HG03025 (cell line): Measurements from ENCODE around the gene DIDO1.

Experiments used
- ATAC-seq: cut with Tn5 transposase; IDR thresholded peaks from one replicate; pipeline ENCODE4 v1.9.1; 2021; ENCODE audit warnings: mild to moderate bottlenecking, moderate library complexity; ENCODE audit not compliant: unreplicated experiment, low FRiP score

Gene DIDO1

GRCh38 chr20:62898093-62898964 is 28.0 kb downstream of the DIDO1 start:
- no peak for ATAC-seq

DNA sequence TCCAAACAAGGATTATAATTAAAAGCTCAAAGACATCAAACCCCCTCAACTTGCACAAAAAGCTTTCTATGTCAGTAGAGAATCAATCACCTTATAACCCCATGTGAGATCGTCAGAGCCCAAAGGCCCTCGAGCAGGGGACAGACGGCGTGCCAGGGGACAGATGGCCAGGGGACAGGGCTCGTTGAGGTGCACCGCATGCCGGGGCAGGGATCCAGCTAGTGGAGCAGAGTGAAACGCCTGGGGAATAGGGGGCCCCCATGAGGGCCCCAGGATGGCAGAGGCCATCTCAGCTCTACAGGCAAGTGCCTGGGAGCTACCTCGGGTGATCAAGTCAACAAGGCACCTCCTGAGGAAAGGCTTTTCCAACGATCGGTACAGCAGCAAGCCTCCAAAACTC is 28.6 kb downstream of the DIDO1 start:
- no peak for ATAC-seq

DNA sequence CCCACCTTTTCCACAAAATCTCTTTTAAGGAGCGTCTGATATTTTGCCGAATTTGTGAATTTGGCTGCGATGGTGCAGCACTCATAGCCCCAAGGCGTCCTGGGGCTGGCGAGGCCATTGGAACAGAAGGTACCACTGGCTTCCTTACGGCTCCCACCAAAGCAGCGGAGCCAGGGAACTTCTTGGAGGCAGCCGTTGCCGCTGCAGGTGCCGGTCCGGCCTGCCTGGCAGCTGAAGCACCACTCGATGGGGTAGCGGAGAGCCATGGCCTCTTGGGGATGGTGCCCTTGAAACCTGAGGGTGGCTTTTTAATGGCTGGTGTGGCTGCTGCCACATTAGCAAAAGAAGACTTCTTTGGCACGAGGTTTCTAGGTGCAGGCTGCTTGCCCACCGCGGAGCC is 29.8 kb downstream of the DIDO1 start:
- no peak for ATAC-seq

GRCh38 chr20:62895539-62895938 is 30.8 kb downstream of the DIDO1 start:
- no peak for ATAC-seq

- ATAC-seq: no peak
Measured at GRCh38 chr20:62894261-62894660, 32.0 kb downstream of the DIDO1 start.

- no peak for ATAC-seq
Measured at GRCh38 chr20:62893700-62894099, 32.6 kb downstream of the DIDO1 start.

GRCh38 chr20:62892348-62893304 is 33.7 kb downstream of the DIDO1 start:
- ATAC-seq: no peak

GRCh38 chr20:62891111-62891510 is 35.2 kb downstream of the DIDO1 start:
- no peak for ATAC-seq

DNA sequence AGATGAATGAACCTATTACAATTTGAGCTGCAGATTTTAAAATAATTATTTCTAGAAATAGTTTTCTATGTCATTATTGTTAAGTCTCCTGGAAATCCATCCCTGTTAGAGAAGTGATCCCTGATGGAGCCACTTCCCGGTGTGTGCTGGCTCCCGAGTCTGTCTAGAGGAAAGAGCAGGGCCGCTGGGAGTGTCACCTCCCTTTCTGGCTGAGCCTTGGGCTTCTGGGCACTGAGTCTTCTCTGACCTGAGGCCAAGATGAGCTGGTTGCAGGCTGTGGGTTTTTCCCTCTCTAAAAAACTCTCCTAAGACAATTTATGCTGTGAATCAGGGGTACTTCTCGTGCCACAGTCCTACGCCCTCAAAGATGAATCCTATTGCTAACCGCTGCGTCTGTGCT is 35.9 kb downstream of the DIDO1 start:
- no peak for ATAC-seq

DNA sequence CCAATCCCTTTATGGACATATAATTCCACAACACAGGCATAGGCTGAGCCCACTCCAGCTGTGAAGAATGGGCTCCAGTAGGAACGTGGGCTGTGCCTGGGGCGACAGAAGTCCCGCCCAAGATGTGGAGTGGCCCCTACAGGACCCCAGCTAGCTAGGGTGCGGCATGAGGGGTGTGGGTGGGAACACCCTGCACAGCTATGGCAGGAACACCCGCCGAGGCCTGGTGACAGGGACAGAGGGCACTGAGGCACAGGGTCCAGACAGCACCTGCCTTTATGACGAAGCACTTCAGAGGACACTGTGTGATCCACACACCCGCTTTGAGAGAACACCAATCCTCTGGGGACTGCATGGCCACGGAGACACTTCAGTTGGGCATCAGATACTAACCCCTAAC is 36.4 kb downstream of the DIDO1 start:
- ATAC-seq: no peak

- no peak for ATAC-seq
Measured at GRCh38 chr20:62889411-62889810, 36.9 kb downstream of the DIDO1 start.

DNA sequence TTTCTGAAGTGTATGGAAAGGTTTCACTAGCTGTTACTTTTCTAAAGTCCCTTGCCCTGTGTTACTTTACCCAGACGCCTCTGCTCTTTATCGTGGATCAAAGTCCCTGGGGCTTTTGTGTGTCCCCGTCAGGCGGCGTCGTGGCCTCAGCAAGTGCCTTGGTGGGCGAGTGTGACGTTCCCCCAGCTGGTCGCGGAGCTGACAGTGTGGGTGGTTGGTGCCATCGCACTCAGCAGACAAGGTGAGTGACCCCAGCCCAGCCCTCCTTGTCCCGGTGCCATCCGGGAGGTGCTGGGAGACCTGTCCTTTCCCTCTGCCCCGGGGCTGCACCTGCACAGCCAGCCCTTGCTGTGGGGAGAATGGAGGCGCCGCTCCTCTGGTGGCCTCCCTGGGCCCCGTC is 37.4 kb downstream of the DIDO1 start:
- no peak for ATAC-seq

DNA sequence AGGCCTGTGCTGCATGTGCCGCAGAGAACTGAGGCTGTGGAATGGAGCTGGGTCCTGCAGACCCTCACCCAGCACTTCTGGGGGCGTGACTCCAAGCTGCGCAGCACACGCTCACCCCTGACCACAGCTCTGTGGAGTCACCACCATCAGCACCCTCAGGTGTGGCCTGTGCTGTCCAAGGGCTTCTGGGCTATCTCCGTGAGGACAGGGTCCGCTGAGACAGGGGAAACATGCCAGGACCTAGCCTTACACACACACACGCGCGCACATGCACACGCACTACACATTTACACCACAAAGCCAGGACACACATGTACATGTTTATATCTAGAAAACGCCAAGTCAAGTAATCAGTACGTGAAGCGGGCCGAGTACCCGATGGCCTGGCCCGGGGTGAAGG is 37.9 kb downstream of the DIDO1 start:
- ATAC-seq: no peak

- no peak for ATAC-seq
Measured at GRCh38 chr20:62887860-62888239, 38.5 kb downstream of the DIDO1 start.

GRCh38 chr20:62887152-62887859 is 39.0 kb downstream of the DIDO1 start:
- no peak for ATAC-seq

DNA sequence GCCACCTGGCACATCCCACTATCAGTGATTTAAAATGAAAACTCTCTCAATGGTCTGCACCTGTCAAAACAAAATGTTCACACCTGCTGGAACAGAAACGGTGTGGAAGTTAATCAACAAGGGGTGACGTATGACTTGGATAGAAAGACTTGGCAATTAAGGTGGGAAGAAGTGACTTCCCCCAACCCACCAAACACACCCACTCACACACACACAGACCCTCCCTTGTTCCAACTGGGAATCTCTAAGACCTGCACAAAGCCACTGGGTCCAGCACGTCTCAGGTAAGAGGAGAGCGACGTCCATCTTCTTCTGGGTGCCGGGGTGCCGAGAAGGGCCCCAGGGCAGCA is 39.6 kb downstream of the DIDO1 start:
- ATAC-seq: no peak

DNA sequence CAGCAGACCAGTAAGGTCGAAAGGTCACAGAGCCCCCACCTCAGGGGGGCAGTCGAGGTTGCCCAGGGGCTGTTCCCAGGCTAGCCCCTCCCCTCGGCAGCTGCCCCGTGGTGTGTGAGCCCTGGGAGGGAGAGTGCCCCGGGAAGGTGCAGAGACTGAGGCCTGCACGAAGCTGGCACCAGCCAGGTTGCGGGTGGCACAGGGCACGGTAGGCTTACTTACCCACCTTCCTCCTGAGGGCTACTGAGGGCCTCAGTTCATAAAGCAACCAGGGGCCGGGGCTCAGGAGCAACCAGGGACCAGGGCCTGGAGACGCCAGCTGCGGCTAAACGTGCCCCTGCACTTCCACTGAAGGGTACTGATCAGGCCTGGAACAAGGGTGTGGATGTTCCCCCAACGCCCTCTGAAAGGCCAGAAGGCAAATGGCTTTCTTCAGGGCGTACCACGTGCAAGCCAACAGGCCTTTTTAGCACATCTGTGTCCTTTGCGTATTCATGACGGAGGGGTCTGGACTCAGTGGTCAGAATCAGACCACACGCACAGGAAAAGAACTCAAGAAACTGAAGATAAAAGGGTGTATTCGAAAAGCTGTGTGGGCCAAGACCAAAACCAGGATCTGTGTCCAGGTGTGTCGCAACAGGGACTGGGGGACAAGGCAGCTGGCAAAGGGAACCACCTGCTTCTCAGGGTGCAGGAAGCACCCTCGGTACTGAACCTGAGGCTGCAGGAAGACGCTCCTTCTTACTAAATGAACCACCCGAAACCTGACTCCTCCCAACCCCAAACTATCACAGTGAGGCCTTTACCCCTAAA is 40.2 kb downstream of the DIDO1 start:
- ATAC-seq: no peak

DNA sequence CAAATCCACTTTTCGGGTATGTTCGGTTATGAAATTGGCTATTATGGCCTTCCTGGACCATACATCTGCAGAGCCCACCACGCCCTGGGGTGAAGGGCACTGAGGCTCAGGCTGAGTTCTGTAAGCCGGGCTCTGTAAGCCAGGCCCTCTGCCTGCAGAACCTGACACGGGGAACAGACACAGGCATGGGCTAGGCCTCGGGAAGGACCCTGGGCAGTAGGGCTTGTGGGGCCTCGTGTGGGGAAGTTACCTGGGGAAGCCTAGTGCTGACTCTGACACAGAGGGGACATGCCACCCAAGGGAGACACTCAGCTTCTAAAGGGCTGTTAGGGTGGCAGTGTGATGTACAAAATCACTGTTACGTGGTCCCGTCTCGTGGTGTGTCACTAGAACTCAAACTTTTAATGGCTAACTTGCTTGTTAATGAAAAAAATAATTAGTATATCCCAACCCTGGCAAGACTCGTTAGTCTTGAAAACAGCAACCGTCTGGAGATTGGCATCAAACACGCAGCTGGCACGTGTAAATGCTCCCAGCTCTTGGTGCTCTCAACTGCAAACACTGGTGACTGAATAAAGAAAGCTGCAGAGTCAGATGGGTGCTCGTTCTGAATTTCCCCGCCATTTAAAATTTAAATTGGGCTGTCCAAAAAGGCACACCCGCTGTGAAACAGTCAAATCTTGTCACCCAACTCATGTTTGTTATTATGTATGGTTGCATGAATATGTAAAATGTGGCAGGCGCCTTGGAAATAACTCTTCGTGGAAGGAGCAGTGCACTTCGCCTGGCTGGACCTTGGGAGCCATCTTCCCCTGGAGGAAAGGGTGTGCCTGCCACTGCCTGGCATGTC is 41.0 kb downstream of the DIDO1 start:
- no peak for ATAC-seq

DNA sequence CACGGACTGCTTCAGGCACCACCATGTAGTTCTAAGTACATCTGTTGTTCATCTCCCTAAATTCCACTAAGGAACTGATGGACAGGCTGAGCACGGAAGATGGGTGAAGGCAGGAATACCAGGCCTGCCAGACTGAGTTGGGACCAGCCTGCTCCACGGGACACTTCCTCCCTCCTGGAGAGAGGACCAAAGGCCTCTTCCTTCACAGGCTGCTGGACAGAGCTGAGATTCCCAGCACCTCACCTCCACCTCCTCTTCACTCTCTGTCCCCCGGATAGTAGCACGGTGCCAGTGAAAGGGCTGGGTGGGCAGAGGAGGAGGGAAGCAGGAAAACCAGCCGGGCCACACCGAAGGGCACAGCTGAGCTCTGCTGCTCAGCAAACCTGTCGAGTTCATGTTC is 41.7 kb downstream of the DIDO1 start:
- no peak for ATAC-seq
